Activated T-helper 1 cell treated with Interleukin-2 at 50 U/mL for 16 hours (primary cell): ENCODE results near the gene OTUD5.
A peak's percentile ranks its signal among the peaks of the same experiment; 100 is the strongest.
"Not testable (repeated sequence)": the region's sequence is repeated elsewhere in the genome, so short reads cannot be mapped to it uniquely, and the experiment has no call there.

ENCODE experiments used
- DNase-seq: peaks from one replicate; pipeline ENCODE4 v3.0.0-alpha.2; 2020; ENCODE audit warnings: low read depth

The OTUD5 gene

DNA sequence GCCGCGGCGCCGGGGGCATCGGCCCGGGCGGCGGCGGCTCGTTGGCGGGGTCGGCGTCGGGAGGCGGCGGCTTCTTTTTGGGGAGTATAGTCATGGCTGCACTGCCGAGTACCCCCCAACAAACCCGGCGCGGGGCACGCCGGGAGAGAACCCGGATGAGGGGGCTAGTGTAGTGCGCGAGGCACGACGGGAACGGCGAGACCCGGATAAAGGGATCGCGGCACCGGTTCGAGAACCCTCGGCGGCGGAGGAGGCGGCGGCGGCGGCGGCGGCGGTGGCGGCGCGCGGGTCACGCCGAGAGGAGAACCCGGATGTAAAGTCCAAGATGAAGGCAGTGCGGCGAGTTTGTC lies at the start of gene OTUD5:
Gene OTUD5 (minus strand): TSS at position 131 of the 350 bp plus-strand sequence. CDS start 37 bp downstream, at position 94.
- DNase-seq: peak; percentile 61

GRCh38 chrX:49003696-49004095 lies 46.3 kb upstream of the OTUD5 start:
- no peak for DNase-seq

GRCh38 chrX:49002091-49002935 lies 44.9 kb upstream of the OTUD5 start, which contains the start of gene GRIPAP1:
TSS of gene GRIPAP1 (minus strand) at chrX:49002264. CDS start at chrX:49002229, 35 bp downstream.
- peak; percentile 57 for DNase-seq

DNA sequence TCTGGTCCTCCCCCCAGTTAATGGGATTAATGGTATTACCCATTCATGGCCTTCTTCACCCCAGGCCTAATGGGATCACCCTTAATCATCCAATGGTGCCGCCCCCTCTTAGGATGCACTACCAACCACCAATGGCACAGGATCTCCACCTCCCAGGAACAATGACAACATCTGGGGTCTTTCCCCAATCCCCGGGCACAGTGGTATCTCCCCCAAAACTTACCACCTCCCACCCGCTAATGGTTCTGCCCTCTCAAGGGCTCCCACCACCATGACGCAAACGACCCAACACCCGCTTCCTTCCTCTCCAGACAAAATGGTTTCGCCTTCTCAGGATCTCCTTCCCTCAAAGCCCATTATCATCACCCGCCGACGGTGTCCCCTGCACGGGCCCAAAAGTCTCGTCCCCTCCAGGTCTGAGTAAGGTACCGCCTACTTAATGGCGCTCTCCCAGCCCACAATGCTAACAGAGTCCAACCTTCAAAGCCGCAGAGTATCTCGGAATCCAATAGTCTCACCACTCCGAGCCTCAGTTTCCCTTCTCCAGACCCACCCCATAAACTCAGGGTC lies 44.2 kb upstream of the OTUD5 start:
- DNase-seq: peak; percentile 19

GRCh38 chrX:49000636-49001035 lies 43.2 kb upstream of the OTUD5 start:
- no peak for DNase-seq

DNA sequence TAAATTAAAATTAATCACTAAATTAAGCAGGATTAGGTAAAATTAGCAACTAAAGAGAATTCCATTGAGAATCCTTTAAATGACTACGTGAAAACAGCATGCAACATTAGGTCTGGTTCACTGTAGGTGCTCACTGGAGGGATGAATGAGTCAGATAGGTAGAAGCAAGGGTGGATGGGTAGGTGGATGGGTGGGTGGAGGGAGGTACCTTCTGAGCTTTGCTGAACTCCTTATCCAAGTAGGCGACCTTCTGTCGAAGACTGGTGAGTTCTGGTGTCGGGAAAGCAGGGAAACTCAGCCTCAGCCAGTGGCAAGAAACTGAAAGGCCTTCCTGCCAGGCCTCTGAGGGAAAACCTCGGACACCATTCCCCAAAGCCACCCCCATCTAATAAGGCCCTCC lies 41.6 kb upstream of the OTUD5 start:
- no peak for DNase-seq

DNA sequence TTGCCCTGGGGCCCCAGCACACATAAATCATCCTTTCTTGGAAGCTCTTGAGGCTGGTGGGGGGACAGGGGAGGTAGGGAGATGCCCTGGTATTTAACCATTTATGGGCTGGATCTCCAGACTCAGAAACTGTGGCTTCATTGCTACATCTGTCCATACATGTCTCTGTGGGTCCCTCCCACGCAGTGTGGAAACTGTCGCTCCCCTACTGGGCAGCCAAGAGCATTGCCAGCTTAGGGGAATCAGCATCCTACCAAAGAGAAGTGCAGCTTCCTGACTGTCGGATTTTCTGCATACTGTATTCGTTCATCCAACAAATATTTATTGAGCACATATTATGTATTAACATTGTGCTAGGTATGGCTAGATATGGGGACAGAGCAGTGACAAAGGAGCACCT lies 41.0 kb upstream of the OTUD5 start:
- DNase-seq: no peak

- no peak for DNase-seq
These were observed 40.5 kb upstream of the OTUD5 start for GRCh38 chrX:48997865-48998264.

- no peak for DNase-seq
These were observed 40.0 kb upstream of the OTUD5 start for GRCh38 chrX:48997455-48997854.

DNA sequence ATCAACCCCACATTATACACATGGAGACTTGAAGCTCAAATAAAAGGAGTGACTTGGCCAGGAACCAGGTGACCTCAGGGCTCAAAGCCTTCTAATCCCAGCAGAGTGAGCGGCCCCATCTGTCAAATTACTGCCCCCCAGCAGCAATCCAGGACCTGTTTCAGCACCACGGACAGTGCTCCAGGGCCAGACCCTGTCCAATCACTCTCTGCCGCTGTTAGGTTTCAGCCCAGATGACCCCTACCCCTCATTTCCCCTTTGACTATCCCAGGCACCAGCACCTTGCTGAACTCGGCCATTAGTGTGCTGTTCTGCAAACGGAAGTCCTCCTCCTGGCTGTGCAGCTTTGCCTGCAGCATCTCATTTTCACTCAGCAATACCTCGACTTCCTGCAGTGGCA lies 39.6 kb upstream of the OTUD5 start:
- no peak for DNase-seq

DNA sequence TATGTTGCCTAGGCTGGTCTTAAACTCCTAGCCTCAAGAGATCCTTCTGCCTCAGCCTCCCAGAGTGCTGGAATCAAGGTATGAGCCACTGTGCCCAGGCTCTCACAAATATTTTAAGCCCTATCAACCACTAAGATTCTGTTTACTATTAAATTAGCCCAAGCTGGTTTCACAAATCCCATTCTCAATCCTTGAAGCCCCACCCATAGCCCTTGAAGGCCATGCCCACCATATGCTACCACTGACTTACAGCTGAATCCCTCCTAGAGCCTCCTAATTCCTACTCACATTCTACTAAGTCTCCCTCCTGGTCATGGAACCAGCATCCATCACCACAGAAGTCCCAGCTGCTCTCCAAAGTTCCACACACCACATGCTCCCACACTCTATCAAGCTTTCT lies 34.9 kb upstream of the OTUD5 start:
- no peak for DNase-seq

- DNase-seq: no peak
These were observed 32.1 kb upstream of the OTUD5 start for GRCh38 chrX:48989483-48989882.

DNA sequence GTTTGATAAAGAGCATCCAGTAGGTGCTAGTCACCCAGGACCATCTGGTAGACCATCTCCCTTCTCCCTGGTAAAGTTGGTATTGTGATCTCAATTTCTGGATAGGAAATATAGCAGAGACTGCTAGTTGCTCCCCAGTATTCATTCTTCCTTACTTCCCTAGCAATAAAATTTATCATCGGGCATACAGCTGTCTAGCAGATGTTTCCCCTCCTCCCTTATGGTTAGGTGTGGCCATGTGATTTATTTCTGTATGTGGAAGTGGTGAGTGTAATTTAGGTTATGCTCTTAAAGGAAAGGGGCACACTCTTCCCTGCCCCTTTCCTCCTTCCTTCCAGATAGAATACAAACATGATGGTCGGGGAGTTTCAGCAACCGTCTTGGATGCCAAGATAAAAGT lies 26.5 kb upstream of the OTUD5 start:
- no peak for DNase-seq

DNA sequence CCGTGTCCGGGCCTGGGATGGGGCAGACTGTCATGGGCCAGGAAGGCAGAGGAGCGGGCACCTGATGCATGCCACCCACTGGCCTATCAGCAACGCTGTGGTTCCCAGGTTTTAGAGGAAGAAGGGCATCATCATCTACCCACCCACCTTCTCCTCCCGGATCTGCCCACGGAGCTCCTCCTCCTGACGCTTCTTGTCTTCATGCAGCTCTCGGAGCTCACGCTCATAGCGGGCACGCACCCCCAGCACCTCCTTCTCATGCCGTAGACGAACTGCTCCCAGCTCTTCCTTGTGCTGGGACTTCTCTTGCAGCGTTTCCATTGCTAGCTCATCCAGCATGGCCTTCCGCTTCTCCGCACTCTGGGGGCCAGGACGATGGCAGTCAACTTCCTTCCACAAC lies 25.7 kb upstream of the OTUD5 start:
- DNase-seq: no peak

GRCh38 chrX:48981178-48981577 lies 23.8 kb upstream of the OTUD5 start:
- no peak for DNase-seq

- DNase-seq: not testable (repeated sequence)
These were observed 22.9 kb upstream of the OTUD5 start for GRCh38 chrX:48980341-48980740.

GRCh38 chrX:48978226-48978625 lies 20.8 kb upstream of the OTUD5 start:
- no peak for DNase-seq

DNA sequence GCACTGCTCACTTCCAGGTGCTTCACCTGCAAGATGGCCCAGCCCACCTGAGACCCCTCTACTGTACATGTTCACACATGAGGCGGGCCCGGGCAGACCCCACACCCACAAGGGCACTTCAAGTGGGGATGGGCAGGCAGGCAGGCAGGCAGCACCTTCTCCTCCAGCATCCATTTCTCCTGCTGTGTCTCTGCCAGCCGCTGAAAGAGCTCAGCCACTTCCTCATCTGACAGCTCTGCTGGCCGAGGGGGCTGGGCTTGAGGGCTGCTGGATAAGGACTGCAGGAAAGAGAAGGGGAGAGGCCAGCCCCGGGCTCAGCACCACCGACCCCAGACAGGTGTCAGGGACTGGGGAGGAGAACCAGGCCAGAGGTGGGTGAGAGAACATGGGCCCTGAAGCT lies 18.7 kb upstream of the OTUD5 start:
- no peak for DNase-seq

DNA sequence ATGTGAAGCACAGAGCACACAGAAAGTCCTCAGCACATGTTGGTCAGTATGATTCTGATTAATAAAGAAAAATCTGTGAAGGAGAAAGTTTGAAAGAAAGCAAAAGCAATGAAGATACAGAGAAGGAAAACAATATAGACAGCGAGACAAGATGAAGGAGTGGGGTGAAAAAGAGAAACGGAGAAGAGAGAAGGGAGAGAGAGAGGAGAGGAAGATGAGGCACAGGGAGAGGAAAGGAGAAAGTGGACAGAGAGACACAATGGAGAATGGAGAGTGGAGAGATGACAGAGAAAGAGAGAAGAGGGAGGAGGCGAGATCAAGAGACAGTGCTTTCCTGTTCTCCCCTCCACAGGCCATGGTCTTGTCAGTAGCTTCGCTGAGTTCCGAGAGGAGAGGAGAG lies 18.1 kb upstream of the OTUD5 start:
- DNase-seq: no peak

- no peak for DNase-seq
These were observed 17.6 kb upstream of the OTUD5 start for GRCh38 chrX:48975041-48975440.

DNA sequence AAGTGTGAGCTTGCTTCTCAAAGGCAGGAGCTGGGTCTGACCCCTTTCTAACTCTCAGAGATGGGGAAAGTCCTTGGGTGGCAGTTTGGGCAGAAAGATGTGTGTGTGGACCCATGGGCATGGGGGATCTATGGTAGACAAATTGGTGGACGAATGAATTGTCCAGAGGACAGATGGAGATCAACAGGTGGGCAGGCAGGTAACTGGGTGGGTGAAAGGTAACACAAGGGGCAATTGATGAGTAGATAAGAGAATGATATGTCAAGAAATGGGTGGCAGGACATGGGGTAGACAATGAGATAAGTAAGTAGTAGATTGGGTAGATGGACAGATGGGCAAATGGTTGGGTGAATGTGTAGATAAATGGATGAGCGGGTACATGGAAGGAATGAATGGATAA lies 17.2 kb upstream of the OTUD5 start:
- no peak for DNase-seq

- DNase-seq: no peak
These were observed 16.6 kb upstream of the OTUD5 start for GRCh38 chrX:48974033-48974432.

- no peak for DNase-seq
These were observed 15.1 kb upstream of the OTUD5 start for GRCh38 chrX:48972220-48973164.
